NB4 (cell line): ENCODE data around the gene ACSL3.

Source experiments
- CTCF ChIP-seq: IDR thresholded peaks from one replicate; pipeline ENCODE4 v1.5.1; 2012; ENCODE audit warnings: low read depth, low read length
- MYC ChIP-seq: IDR thresholded peaks from 2 replicates; pipeline ENCODE4 v1.6.1; 2011; ENCODE audit warnings: low read depth, low read length
- POLR2A ChIP-seq: IDR thresholded peaks from 2 replicates; pipeline ENCODE4 v1.6.1; 2011; ENCODE audit warnings: mild to moderate bottlenecking; ENCODE audit not compliant: insufficient read length; ENCODE audit errors: extremely low read depth

GRCh38 chr2:222984908-222985307 lies 124.1 kb downstream of the ACSL3 start:
- no peak for TF ChIP-seq CTCF
- no peak for TF ChIP-seq MYC
- no peak for TF ChIP-seq POLR2A
